Measurements from ENCODE around the gene MEIOC.

Gene MEIOC

GRCh38 chr17:44719444-44719843 is 63.2 kb downstream of the MEIOC start:
- DNase-seq, result no peak

GRCh38 chr17:44722254-44722653 is 66.0 kb downstream of the MEIOC start:
- DNase-seq, result no peak
